ENCODE measurements around the gene NUFIP2. TPM values are rescaled to one million over a fixed set of nuclear protein-coding genes. Genes with fewer than 3 reads are reported as not detected.

Gene NUFIP2
- total and polyA plus RNA-seq, 2 donors (not counting 3 experiments of a cell fraction or from before 2014, with no cell fraction given): 27.2 to 51.1 TPM

- POLR2A ChIA-PET: interaction anchor here (0.6 to 1.8 kb wide), 12 partner anchors 10 to 564 kb away, joined by 3 to 12 read pairs (median 5); partner anchors contain the start of genes MYO18A and TAOK1
- Histone ChIP-seq H3K9me1 (replicated peaks; ENCODE audit: control insufficient read depth, extremely low read depth, insufficient read depth, low read length) (no peaks in the 10 kb centered on the region), H2AFZ (ENCODE audit: low read depth, low read length) (peak overlapping the region; percentile 37), H3K4me3 (replicated peaks in 1 of 3; ENCODE audit: insufficient read depth in 1 of 3, low read depth in 1 of 3, low read length in 3 of 3) (peak overlapping the region; percentile 70 to 95 (median 78)), H3K27ac (ENCODE audit: insufficient read depth, low read depth, low read length) (peak overlapping the region; percentile 82), H3K4me2 (ENCODE audit: insufficient read depth, low read length) (peak overlapping the region; percentile 45), H3K9ac (replicated peaks; ENCODE audit: extremely low read depth, insufficient read depth, low read length) (peak overlapping the region; percentile 88), H4K20me1 (replicated peaks; ENCODE audit: control insufficient read depth, extremely low read depth, insufficient read depth, low read length) (peaks cover 15% of the 10 kb centered on the region), H3K27me3 (ENCODE audit: control insufficient read depth in 2 of 2, insufficient read depth in 2 of 2, low read length in 2 of 2) (no peaks in the 10 kb centered on the region), H3K9me3 (replicated peaks; ENCODE audit: control insufficient read depth, insufficient read depth, low read length) (no peaks in the 10 kb centered on the region), H3K36me3 (ENCODE audit: control insufficient read depth in 2 of 2, extremely low read depth in 1 of 2, insufficient read depth in 2 of 2, low read length in 2 of 2) (peaks cover 0 to under 1% of the 10 kb centered on the region in 2 experiments), H3K79me2 (ENCODE audit: control insufficient read depth, insufficient read depth, low read length) (peaks cover 54% of the 10 kb centered on the region), H3K4me1 (ENCODE audit: control insufficient read depth, extremely low read depth, insufficient read depth, low read length) (peaks cover 30% of the 10 kb centered on the region)
- dilution Hi-C loops (cut with MboI; ENCODE audit: extremely low pct_ligation_motif_present, low sequenced_read_pairs): no loop called here
- CTCF ChIA-PET: interaction anchor here (1.0 to 5.4 kb wide), 8 partner anchors 74 to 298 kb away, joined by 4 to 145 read pairs (median 6); no protein-coding TSS in a partner anchor
- DNase-seq (ENCODE audit: low read depth, low spot score) (peak; percentile 38), FAIRE-seq (no peak)
- intact Hi-C loops (cut with micrococcal nuclease): loop anchor here (5.0 kb wide), 3 partner anchors 36 to 299 kb away; partner anchors contain the start of genes ABHD15, ANKRD13B and TP53I13
- no TSS peak for BruUV-seq (replicated peaks)
- TF ChIP-seq, protein P1, sequence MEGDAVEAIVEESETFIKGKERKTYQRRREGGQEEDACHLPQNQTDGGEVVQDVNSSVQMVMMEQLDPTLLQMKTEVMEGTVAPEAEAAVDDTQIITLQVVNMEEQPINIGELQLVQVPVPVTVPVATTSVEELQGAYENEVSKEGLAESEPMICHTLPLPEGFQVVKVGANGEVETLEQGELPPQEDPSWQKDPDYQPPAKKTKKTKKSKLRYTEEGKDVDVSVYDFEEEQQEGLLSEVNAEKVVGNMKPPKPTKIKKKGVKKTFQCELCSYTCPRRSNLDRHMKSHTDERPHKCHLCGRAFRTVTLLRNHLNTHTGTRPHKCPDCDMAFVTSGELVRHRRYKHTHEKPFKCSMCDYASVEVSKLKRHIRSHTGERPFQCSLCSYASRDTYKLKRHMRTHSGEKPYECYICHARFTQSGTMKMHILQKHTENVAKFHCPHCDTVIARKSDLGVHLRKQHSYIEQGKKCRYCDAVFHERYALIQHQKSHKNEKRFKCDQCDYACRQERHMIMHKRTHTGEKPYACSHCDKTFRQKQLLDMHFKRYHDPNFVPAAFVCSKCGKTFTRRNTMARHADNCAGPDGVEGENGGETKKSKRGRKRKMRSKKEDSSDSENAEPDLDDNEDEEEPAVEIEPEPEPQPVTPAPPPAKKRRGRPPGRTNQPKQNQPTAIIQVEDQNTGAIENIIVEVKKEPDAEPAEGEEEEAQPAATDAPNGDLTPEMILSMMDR (IDR thresholded peaks at IDR 0.05; ENCODE audit: extremely low read depth in 1 of 2, insufficient read depth in 1 of 2, low read depth in 1 of 2, low read length in 2 of 2): no peak
- TF ChIP-seq POLR2AphosphoS5 (IDR thresholded peaks at IDR 0.05; ENCODE audit: insufficient read depth, low read depth, low read length) (peak; percentile 23), MYC (IDR thresholded peaks at IDR 0.05; ENCODE audit: low read depth, low read length) (no peak), EZH2 (IDR thresholded peaks at IDR 0.05; ENCODE audit: borderline replicate concordance, low read depth, low read length, severe bottlenecking) (no peak), JUN (IDR thresholded peaks at IDR 0.05; ENCODE audit: borderline replicate concordance, insufficient read depth, insufficient read length, low read depth) (no peak), POLR2A (IDR thresholded peaks at IDR 0.05; ENCODE audit: low read depth, low read length) (no peak), GATA2 (IDR thresholded peaks at IDR 0.05; ENCODE audit: insufficient read depth, insufficient read length, low read depth, low read length) (no peak)
- TF ChIP-seq, protein P2, sequence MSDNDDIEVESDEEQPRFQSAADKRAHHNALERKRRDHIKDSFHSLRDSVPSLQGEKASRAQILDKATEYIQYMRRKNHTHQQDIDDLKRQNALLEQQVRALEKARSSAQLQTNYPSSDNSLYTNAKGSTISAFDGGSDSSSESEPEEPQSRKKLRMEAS (IDR thresholded peaks at IDR 0.05; ENCODE audit: insufficient read depth, insufficient read length): no peak
Measured at GRCh38 chr17:29292992-29293889, 707 bp downstream of the NUFIP2 start.
